Measurements from ENCODE around the gene PPP1R2. TPM values are rescaled to one million over a fixed set of nuclear protein-coding genes. Genes with fewer than 3 reads are reported as not detected.
"Not testable (repeated sequence)": the region's sequence is repeated elsewhere in the genome, so short reads cannot be mapped to it uniquely, and the experiment has no call there.

Gene PPP1R2
- 10 to 100 TPM; 43.4 to 49.4 TPM for total RNA-seq

DNA sequence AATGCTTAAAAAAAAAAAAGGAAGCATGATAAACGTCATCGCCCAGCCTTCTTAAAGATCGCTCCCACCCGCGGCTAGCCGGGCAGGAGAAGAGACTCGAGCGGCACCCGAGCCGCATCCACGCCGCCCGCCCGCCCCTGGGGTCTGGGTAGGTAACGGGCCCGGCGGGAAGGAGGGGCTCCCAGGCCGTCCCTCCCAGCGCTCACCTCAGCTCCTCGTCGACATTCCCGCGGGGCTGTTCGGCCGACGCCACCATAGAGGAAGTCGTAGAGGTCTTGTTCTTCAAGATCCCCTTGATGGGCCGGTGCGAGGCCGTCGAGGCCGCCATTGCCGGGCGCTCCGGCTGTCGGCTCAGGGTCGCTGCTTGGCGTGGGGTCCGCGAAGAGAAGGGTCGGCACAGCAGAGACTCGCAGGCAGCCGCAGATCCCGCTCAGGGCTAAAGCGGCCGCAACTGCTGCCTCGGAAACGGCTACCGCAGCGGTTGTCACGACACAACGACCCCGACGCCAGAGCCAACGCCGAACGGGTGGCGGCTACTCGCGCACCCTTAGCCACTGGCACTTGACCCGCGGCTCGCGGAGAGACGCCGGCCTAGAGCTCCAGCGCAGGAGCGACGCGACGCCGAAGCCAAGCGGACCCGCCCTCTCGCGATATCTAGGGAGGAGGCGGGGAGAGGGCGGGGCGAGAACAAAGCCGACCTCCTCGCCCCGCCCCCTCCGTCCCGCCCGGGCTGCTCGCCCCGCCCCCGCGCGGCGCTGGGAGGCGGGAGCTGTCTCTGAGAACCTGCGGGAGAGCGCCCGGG is at the start of gene PPP1R2:
TSS of gene PPP1R2 (minus strand) at position 628 of the 802 bp plus-strand sequence. CDS start at position 328, 300 bp downstream.
- Histone ChIP-seq H3K4me1 (peaks cover 4 to 65% of the 10 kb centered on the region in 2 donors), H3K27me3 (no peaks in the 10 kb centered on the region), H3K27ac (peak within 1 kb of the TSS; percentile 89 to 92), H3K4me3 (peak within 1 kb of the TSS; percentile 78 to 87), H3K9me3 (no peaks in the 10 kb centered on the region), H3K36me3 (no peaks in the 10 kb centered on the region)
- peak; percentile 91 for DNase-seq (ENCODE audit: low spot score)
- TF ChIP-seq, protein P1, sequence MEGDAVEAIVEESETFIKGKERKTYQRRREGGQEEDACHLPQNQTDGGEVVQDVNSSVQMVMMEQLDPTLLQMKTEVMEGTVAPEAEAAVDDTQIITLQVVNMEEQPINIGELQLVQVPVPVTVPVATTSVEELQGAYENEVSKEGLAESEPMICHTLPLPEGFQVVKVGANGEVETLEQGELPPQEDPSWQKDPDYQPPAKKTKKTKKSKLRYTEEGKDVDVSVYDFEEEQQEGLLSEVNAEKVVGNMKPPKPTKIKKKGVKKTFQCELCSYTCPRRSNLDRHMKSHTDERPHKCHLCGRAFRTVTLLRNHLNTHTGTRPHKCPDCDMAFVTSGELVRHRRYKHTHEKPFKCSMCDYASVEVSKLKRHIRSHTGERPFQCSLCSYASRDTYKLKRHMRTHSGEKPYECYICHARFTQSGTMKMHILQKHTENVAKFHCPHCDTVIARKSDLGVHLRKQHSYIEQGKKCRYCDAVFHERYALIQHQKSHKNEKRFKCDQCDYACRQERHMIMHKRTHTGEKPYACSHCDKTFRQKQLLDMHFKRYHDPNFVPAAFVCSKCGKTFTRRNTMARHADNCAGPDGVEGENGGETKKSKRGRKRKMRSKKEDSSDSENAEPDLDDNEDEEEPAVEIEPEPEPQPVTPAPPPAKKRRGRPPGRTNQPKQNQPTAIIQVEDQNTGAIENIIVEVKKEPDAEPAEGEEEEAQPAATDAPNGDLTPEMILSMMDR (IDR thresholded peaks at IDR 0.05) = no peak

DNA sequence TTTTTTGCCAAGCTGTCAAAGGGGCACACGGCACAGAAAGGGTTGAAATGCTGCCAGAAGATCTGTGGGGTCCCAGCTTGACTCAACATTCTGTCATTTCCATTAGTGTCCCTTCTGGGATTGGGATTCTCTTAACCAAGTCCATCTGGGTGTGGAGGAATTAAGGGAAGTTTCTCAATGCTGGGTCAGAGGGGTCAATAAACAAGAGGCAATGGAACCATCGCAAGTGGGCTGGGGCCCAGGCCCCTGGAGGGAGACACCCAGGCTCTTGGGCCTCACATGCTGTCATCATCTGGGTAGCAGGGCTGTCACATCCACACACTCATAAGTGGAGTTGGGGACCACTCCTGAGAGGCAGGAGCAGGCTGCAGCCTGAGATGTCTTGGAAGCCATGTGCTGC is 48.7 kb upstream of the PPP1R2 start:
- TF ChIP-seq, protein P1 (IDR thresholded peaks at IDR 0.05) = no peak
- Histone ChIP-seq H3K9me3 (peaks cover 0 to 9% of the 10 kb centered on the region in 2 donors), H3K27me3 (no peaks in the 10 kb centered on the region), H3K27ac (no peak overlapping the region), H3K36me3 (no peaks in the 10 kb centered on the region), H3K4me1 (peaks cover 0 to 5% of the 10 kb centered on the region in 2 donors), H3K4me3 (no peak overlapping the region)
- no peak for DNase-seq (ENCODE audit: low spot score)

DNA sequence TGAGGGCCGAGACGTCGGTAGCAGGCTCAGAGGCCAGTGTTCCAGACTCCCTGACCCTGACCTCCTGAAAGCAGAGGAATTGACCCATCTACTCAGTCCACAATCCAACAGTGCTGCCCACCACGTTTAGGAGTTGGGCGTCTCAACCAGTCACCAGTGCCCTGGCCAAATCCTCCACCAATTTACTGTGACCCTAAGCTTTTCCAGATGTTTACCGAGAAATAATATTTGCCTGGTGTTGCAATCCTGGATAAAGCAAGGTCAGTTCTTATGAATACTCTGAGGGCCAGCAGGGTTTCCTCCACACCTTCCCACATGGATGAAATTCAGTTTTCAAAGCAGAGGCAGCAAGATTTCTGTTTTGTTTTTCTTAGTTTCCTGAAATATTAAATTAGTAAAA is 48.1 kb upstream of the PPP1R2 start:
- TF ChIP-seq, protein P1 (IDR thresholded peaks at IDR 0.05) = no peak

DNA sequence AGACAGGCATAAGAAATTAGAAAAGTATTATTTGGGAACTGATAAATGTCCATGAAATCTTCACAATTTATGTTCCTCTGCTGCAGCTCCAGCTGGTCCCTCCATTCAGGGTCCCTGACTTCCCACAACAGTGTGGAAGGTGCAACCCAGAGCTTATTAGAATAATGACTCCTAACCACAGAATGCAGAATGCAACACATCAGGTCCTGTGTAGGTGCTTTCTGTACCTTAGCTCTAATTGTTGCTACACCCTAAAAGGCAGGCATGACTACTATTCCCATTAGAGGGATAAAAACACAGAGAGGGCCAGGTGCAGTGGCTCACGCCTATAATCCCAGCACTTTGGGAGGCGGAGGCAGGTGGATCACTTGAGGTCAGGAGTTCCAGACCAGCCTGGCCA is 47.3 kb upstream of the PPP1R2 start:
- H3K27me3 ChIP-seq; DNase-seq (ENCODE audit: low spot score); H3K27ac ChIP-seq; H3K4me1 ChIP-seq; H3K9me3 ChIP-seq; H3K4me3 ChIP-seq; H3K36me3 ChIP-seq: not testable (repeated sequence)

More for the DNA sequence above, 48.1 kb upstream of the PPP1R2 start:
- H3K27ac ChIP-seq = no peak overlapping the region
- no peak overlapping the region for H3K4me3 ChIP-seq
- no peaks in the 10 kb centered on the region for H3K36me3 ChIP-seq
- H3K9me3 ChIP-seq = peaks cover 0 to 9% of the 10 kb centered on the region in 2 donors
- H3K4me1 ChIP-seq = peaks cover 0 to 2% of the 10 kb centered on the region in 2 donors
- no peaks in the 10 kb centered on the region for H3K27me3 ChIP-seq
- no peak for DNase-seq (ENCODE audit: low spot score)

DNA sequence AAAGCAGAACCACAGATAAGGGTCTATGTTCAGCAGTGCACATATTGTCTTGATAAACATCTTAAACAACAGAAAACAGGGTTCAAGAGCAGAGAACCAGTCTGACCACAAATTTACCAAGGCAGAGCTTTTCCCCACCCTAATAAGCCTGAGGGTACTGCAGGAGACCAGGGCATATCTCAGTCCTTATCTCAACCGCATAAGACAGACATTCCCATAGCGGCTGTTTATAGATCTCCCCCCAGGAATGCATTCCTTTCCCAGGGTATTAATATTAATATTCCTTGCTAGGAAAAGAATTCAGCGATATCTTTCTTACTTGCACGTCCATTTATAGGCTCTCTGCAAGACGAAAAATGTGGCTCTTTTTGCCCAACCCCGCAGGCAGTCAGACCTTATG is 46.7 kb upstream of the PPP1R2 start:
- not testable (repeated sequence) for DNase-seq (ENCODE audit: low spot score); H3K4me1 ChIP-seq; H3K27me3 ChIP-seq; H3K27ac ChIP-seq; H3K36me3 ChIP-seq; H3K4me3 ChIP-seq; H3K9me3 ChIP-seq

DNA sequence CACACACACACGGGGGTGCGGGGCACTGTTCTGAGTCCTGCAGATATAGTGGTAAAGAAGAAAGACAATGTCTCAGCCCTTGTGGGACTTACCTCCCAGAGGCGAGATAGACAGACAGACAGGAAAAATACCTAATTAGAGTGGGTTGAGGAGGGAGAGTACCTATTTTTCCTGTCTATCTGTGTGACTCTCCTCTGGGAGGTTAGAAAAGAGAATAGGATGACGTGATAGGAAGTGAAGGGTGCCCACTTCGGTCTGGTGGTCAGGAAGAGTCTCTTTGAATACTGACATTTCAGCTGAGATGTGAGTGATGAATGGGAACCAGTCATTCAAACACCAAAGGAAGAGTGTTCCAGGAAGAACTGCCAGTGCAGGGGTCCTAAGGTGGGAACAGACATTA is 44.7 kb upstream of the PPP1R2 start:
- TF ChIP-seq, protein P1 (IDR thresholded peaks at IDR 0.05) = no peak
- H3K4me1 ChIP-seq = no peaks in the 10 kb centered on the region
- DNase-seq (ENCODE audit: low spot score) = no peak
- H3K36me3 ChIP-seq = no peaks in the 10 kb centered on the region
- H3K9me3 ChIP-seq = peaks cover 0 to 9% of the 10 kb centered on the region in 2 donors
- H3K4me3 ChIP-seq = no peak overlapping the region
- no peaks in the 10 kb centered on the region for H3K27me3 ChIP-seq
- no peak overlapping the region for H3K27ac ChIP-seq

DNA sequence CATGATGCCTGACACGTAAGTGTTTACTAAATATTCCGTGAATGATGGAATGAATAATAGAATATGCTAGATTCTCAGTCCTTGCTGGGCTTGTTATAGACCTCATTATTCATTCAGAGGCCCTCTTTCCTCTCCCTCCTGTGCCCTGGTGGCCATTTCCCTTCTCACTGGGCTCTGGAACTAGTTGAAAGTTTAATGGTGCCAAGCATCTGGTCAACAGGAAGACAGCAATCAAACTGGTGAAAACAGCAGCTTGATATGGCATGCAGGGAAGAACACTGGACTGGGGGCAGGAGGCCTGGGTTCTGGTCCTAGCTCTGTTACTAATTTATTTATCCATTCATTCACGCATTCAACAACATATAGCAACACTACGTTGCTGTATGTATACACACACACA is 44.3 kb upstream of the PPP1R2 start:
- H3K4me1 ChIP-seq = no peaks in the 10 kb centered on the region
- H3K27ac ChIP-seq = no peak overlapping the region
- H3K4me3 ChIP-seq = no peak overlapping the region
- DNase-seq (ENCODE audit: low spot score) = no peak
- no peaks in the 10 kb centered on the region for H3K36me3 ChIP-seq
- TF ChIP-seq, protein P1 (IDR thresholded peaks at IDR 0.05) = no peak
- no peaks in the 10 kb centered on the region for H3K27me3 ChIP-seq
- peaks cover 0 to 9% of the 10 kb centered on the region in 2 donors for H3K9me3 ChIP-seq
